Measurements from ENCODE around the gene HLA-C. TPM values are rescaled to one million over a fixed set of nuclear protein-coding genes. Genes with fewer than 3 reads are reported as not detected.

Gene HLA-C
- total and polyA plus RNA-seq, 4 donors = 125 to 1,234 (median 712) TPM

DNA sequence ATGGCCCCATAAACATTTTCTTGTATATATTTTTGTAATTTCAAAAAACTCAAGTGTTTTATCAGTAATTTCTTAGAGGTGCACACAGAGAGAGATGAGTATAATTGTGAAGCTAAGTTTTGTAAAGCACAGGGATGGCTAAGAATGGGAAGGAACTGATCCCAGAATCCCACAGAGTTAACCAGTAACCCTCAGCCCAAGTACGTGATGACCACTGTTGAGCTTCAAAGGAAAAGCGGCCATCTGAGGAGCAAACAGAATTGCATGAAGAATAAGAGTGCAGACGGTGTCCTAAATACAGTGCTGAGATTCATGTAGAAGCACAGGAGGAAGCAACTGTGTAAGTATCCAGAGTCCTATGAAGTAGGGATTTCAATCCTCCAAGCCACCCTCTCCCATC is 28.1 kb upstream of the HLA-C start:
- Histone ChIP-seq H3K36me3 (ENCODE audit: control insufficient read depth in 4 of 4, insufficient read depth in 4 of 4, low read length in 4 of 4) (no peaks in the 10 kb centered on the region), H3K9ac (ENCODE audit: insufficient read depth in 1 of 2, low read length in 2 of 2) (no peak overlapping the region), H3K4me3 (no peak overlapping the region), H3K4me1 (ENCODE audit: control insufficient read depth in 5 of 5, insufficient read depth in 5 of 5, low read length in 5 of 5) (no peaks in the 10 kb centered on the region), H3K27ac (ENCODE audit: low read depth in 1 of 2, low read length in 1 of 2) (no peak overlapping the region), H3K27me3 (ENCODE audit: control insufficient read depth in 3 of 3, insufficient read depth in 3 of 3, low read length in 2 of 3) (peaks cover 0 to 2% (median 2%) of the 10 kb centered on the region in 3 donors), H3K9me3 (ENCODE audit: control insufficient read depth in 4 of 4, insufficient read depth in 3 of 4, low read length in 3 of 4) (peaks cover 0 to 2% (median 0%) of the 10 kb centered on the region in 4 donors)
- no peak for DNase-seq
- whole genome bisulfite sequencing, 2 donors = 52 to 73% methylated on average over 3 of the region's 3 CpGs
- TF ChIP-seq, protein P1, sequence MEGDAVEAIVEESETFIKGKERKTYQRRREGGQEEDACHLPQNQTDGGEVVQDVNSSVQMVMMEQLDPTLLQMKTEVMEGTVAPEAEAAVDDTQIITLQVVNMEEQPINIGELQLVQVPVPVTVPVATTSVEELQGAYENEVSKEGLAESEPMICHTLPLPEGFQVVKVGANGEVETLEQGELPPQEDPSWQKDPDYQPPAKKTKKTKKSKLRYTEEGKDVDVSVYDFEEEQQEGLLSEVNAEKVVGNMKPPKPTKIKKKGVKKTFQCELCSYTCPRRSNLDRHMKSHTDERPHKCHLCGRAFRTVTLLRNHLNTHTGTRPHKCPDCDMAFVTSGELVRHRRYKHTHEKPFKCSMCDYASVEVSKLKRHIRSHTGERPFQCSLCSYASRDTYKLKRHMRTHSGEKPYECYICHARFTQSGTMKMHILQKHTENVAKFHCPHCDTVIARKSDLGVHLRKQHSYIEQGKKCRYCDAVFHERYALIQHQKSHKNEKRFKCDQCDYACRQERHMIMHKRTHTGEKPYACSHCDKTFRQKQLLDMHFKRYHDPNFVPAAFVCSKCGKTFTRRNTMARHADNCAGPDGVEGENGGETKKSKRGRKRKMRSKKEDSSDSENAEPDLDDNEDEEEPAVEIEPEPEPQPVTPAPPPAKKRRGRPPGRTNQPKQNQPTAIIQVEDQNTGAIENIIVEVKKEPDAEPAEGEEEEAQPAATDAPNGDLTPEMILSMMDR (IDR thresholded peaks at IDR 0.05; ENCODE audit: control extremely low read depth, extremely low read depth) = no peak
- no peak for ATAC-seq (ENCODE audit: insufficient read depth, low FRiP score)

DNA sequence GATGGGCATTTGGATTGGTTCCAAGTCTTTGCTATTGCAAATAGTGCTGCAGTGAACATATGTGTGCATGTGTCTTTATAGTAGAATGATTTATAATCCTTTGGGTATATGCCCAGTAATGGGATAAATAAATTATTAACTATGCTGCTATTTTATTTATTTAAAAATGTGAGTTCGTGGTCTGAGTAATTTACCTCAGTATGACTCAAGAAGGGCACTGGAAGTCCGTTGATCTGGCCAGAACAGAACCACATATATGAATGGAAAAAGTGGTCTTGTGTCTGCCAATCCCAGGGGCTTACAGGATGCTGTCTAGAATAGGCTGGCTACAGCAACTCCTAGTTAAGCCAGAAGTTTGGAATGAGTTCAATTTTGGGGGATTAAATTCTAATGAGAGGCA is 27.6 kb upstream of the HLA-C start:
- peaks cover 0 to 2% (median 0%) of the 10 kb centered on the region in 4 donors for H3K9me3 ChIP-seq (ENCODE audit: control insufficient read depth in 4 of 4, insufficient read depth in 3 of 4, low read length in 3 of 4)
- 10 to 28% methylated on average over 2 of the region's 2 CpGs for WGBS, 2 donors
- DNase-seq (no peak), ATAC-seq (ENCODE audit: insufficient read depth, low FRiP score) (no peak)
- peaks cover 0 to 2% (median 2%) of the 10 kb centered on the region in 3 donors for H3K27me3 ChIP-seq (ENCODE audit: control insufficient read depth in 3 of 3, insufficient read depth in 3 of 3, low read length in 2 of 3)
- no peak overlapping the region for H3K4me3 ChIP-seq
- TF ChIP-seq, protein P1 (IDR thresholded peaks at IDR 0.05; ENCODE audit: control extremely low read depth, extremely low read depth) = no peak
- H3K36me3 ChIP-seq (ENCODE audit: control insufficient read depth in 4 of 4, insufficient read depth in 4 of 4, low read length in 4 of 4) = no peaks in the 10 kb centered on the region
- H3K4me1 ChIP-seq (ENCODE audit: control insufficient read depth in 5 of 5, insufficient read depth in 5 of 5, low read length in 5 of 5) = no peaks in the 10 kb centered on the region
- H3K27ac ChIP-seq (ENCODE audit: low read depth in 1 of 2, low read length in 1 of 2) = no peak overlapping the region
- H3K9ac ChIP-seq (ENCODE audit: insufficient read depth in 1 of 2, low read length in 2 of 2) = no peak overlapping the region

DNA sequence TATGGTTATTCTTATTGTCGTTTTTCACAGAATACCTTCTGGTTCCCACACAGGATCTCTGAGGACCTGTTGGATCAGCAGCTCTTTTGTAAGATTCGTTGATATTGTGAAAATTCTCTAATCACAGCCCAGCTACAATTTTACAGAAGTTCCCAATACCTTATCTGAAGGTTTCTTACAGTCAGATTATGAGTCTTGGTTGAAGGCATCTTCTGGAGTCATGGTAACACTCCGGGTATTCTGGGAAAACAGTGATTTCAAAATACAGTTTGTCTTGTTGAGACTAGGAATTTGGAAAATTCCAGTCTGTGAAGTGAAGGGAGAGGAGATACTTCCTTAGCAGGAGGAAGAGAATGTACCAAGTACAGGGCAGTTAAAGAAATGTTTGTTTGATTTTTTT is 22.2 kb upstream of the HLA-C start:
- peaks cover 0 to 2% (median 0%) of the 10 kb centered on the region in 4 donors for H3K9me3 ChIP-seq (ENCODE audit: control insufficient read depth in 4 of 4, insufficient read depth in 3 of 4, low read length in 3 of 4)
- H3K27ac ChIP-seq (ENCODE audit: low read depth in 1 of 2, low read length in 1 of 2) = no peak overlapping the region
- no peaks in the 10 kb centered on the region for H3K4me1 ChIP-seq (ENCODE audit: control insufficient read depth in 5 of 5, insufficient read depth in 5 of 5, low read length in 5 of 5)
- 60 to 69% methylated on average over 3 of the region's 3 CpGs for WGBS, 2 donors
- ATAC-seq (ENCODE audit: insufficient read depth, low FRiP score) (no peak), DNase-seq (no peak)
- H3K4me3 ChIP-seq = no peak overlapping the region
- H3K9ac ChIP-seq (ENCODE audit: insufficient read depth in 1 of 2, low read length in 2 of 2) = no peak overlapping the region
- TF ChIP-seq, protein P1 (IDR thresholded peaks at IDR 0.05; ENCODE audit: control extremely low read depth, extremely low read depth) = no peak
- peaks cover 0 to 2% (median 0%) of the 10 kb centered on the region in 3 donors for H3K27me3 ChIP-seq (ENCODE audit: control insufficient read depth in 3 of 3, insufficient read depth in 3 of 3, low read length in 2 of 3)
- H3K36me3 ChIP-seq (ENCODE audit: control insufficient read depth in 4 of 4, insufficient read depth in 4 of 4, low read length in 4 of 4) = no peaks in the 10 kb centered on the region

DNA sequence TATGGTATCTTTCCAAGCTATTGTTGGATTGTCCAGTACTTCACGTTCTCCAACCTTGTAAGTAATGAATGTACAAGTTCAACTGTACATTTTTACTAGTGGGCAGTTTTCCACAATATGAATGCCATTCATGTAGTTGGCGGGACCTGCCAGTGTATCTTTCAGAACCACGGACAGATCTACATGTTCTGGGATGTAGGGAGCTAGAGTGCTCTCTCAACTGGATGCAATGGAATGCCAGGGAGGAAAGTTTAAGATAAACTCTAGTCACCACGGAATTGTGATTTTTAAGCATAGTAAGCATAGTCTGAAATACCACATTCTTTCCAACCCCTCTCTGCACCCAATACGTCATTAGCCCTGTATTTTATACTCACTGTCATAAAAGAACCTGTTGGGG is 21.5 kb upstream of the HLA-C start:
- Histone ChIP-seq H3K9ac (ENCODE audit: insufficient read depth in 1 of 2, low read length in 2 of 2) (no peak overlapping the region), H3K36me3 (ENCODE audit: control insufficient read depth in 4 of 4, insufficient read depth in 4 of 4, low read length in 4 of 4) (no peaks in the 10 kb centered on the region), H3K4me1 (ENCODE audit: control insufficient read depth in 5 of 5, insufficient read depth in 5 of 5, low read length in 5 of 5) (no peaks in the 10 kb centered on the region), H3K27ac (ENCODE audit: low read depth in 1 of 2, low read length in 1 of 2) (no peak overlapping the region), H3K27me3 (ENCODE audit: control insufficient read depth in 3 of 3, insufficient read depth in 3 of 3, low read length in 2 of 3) (peaks cover 0 to 2% (median 0%) of the 10 kb centered on the region in 3 donors), H3K4me3 (no peak overlapping the region), H3K9me3 (ENCODE audit: control insufficient read depth in 4 of 4, insufficient read depth in 3 of 4, low read length in 3 of 4) (peaks cover 0 to under 1% (median 0%) of the 10 kb centered on the region in 4 donors)
- DNase-seq (peak; percentile 16 to 69 (median 22)), ATAC-seq (ENCODE audit: insufficient read depth, low FRiP score) (no peak)
- WGBS, 2 donors = 32 to 39% methylated on average over 5 of the region's 5 CpGs
- TF ChIP-seq, protein P1 (IDR thresholded peaks at IDR 0.05; ENCODE audit: control extremely low read depth, extremely low read depth) = no peak

Data from lung (tissue), 12 donors.